Measurements from ENCODE around the gene ITPR2. TPM values are rescaled to one million over a fixed set of nuclear protein-coding genes. Genes with fewer than 3 reads are reported as not detected.
"Not testable (repeated sequence)": the region's sequence is repeated elsewhere in the genome, so short reads cannot be mapped to it uniquely, and the experiment has no call there.

Gene ITPR2
- total RNA-seq, 1 experiment from 2014 or later: 4.0 TPM

- Histone ChIP-seq H3K9me2 (replicated peaks; ENCODE audit: low read length) (no peaks in the 10 kb centered on the region), H3K9me3 (ENCODE audit: low read length) (no peaks in the 10 kb centered on the region), H3K27me3 (ENCODE audit: low read length) (no peaks in the 10 kb centered on the region), H2AFZ (ENCODE audit: low read length) (no peak overlapping the region), H3K4me3 (ENCODE audit: low read length) (no peak overlapping the region), H4K20me1 (ENCODE audit: low read length) (no peaks in the 10 kb centered on the region), H3K36me3 (ENCODE audit: low read depth, low read length) (no peaks in the 10 kb centered on the region), H3K4me2 (ENCODE audit: low read length) (no peak overlapping the region), H3K27ac (ENCODE audit: low read length) (no peak overlapping the region), H3K79me2 (ENCODE audit: low read length) (no peaks in the 10 kb centered on the region), H3K9ac (ENCODE audit: low read length) (no peak overlapping the region), H3F3A (ENCODE audit: low read length, unreplicated experiment) (no peaks in the 10 kb centered on the region), H3K4me1 (ENCODE audit: insufficient read depth, low read length) (no peaks in the 10 kb centered on the region)
- TF ChIP-seq EZH2phosphoT487 (IDR thresholded peaks at IDR 0.05; ENCODE audit: borderline replicate concordance, low read length): no peak
- no peak for TF ChIP-seq EZH2 (IDR thresholded peaks at IDR 0.05; ENCODE audit: low read length, unreplicated experiment)
- no peak for TF ChIP-seq CTCF (conservative IDR thresholded peaks at IDR 0.05; ENCODE audit: low read depth, low read length)
- ATAC-seq (no peak), DNase-seq (no peak)
- ChIA-PET CTCF (no interaction called here), POLR2A (ENCODE audit: unreplicated experiment) (interaction anchor here (0.6 kb wide), 1 partner anchor 25 kb away, joined by 3 read pairs; no protein-coding TSS in a partner anchor)
- no TSS peak for BruUV-seq (replicated peaks)
- intact Hi-C loops (cut with micrococcal nuclease): no loop called here
These were observed 102.3 kb downstream of the ITPR2 start for GRCh38 chr12:26730481-26731350.

- H3K4me3 ChIP-seq (ENCODE audit: low read length); H3K27ac ChIP-seq (ENCODE audit: low read length); intact Hi-C loops (cut with micrococcal nuclease); H3F3A ChIP-seq (ENCODE audit: low read length, unreplicated experiment); H2AFZ ChIP-seq (ENCODE audit: low read length); H3K36me3 ChIP-seq (ENCODE audit: low read depth, low read length); H3K79me2 ChIP-seq (ENCODE audit: low read length); H3K4me2 ChIP-seq (ENCODE audit: low read length); H4K20me1 ChIP-seq (ENCODE audit: low read length); DNase-seq; POLR2A ChIA-PET (ENCODE audit: unreplicated experiment); BruUV-seq (replicated peaks); H3K9ac ChIP-seq (ENCODE audit: low read length); ATAC-seq; H3K9me3 ChIP-seq (ENCODE audit: low read length); H3K4me1 ChIP-seq (ENCODE audit: insufficient read depth, low read length); H3K9me2 ChIP-seq (replicated peaks; ENCODE audit: low read length); H3K27me3 ChIP-seq (ENCODE audit: low read length); CTCF ChIA-PET: not testable (repeated sequence)
These were observed 103.8 kb downstream of the ITPR2 start for GRCh38 chr12:26729137-26729671.

- no peaks in the 10 kb centered on the region for H3K36me3 ChIP-seq (ENCODE audit: low read depth, low read length)
- no peaks in the 10 kb centered on the region for H4K20me1 ChIP-seq (ENCODE audit: low read length)
- no peak overlapping the region for H3K4me2 ChIP-seq (ENCODE audit: low read length)
- H3K9me3 ChIP-seq (ENCODE audit: low read length): no peaks in the 10 kb centered on the region
- BruUV-seq (replicated peaks): no TSS peak
- no peak for ATAC-seq
- no peak overlapping the region for H3K27ac ChIP-seq (ENCODE audit: low read length)
- H3K9ac ChIP-seq (ENCODE audit: low read length): no peak overlapping the region
- ChIA-PET CTCF (no interaction called here), POLR2A (ENCODE audit: unreplicated experiment) (no interaction called here)
- no peak for DNase-seq
- H3F3A ChIP-seq (ENCODE audit: low read length, unreplicated experiment): no peaks in the 10 kb centered on the region
- no peaks in the 10 kb centered on the region for H3K27me3 ChIP-seq (ENCODE audit: low read length)
- H3K9me2 ChIP-seq (replicated peaks; ENCODE audit: low read length): no peaks in the 10 kb centered on the region
- peaks cover 11% of the 10 kb centered on the region for H3K4me1 ChIP-seq (ENCODE audit: insufficient read depth, low read length)
- intact Hi-C loops (cut with micrococcal nuclease): no loop called here
- no peak overlapping the region for H2AFZ ChIP-seq (ENCODE audit: low read length)
- no peak for TF ChIP-seq EZH2 (IDR thresholded peaks at IDR 0.05; ENCODE audit: low read length, unreplicated experiment)
- TF ChIP-seq EZH2phosphoT487 (IDR thresholded peaks at IDR 0.05; ENCODE audit: borderline replicate concordance, low read length): no peak
- TF ChIP-seq CTCF (conservative IDR thresholded peaks at IDR 0.05; ENCODE audit: low read depth, low read length): no peak
- H3K79me2 ChIP-seq (ENCODE audit: low read length): no peaks in the 10 kb centered on the region
- no peak overlapping the region for H3K4me3 ChIP-seq (ENCODE audit: low read length)
These were observed 104.6 kb downstream of the ITPR2 start for GRCh38 chr12:26728205-26729050.

All from PC-3 (cell line).